Stomach (tissue), 4 donors: Measurements from ENCODE around the gene RTN4RL1.

Source experiments
- CTCF ChIP-seq, 7 experiments: fragments of 450-650 bp in 4 of 7; fragments of 200-600 bp in 3 of 7; sonication (generic) in 3 of 7; IDR thresholded peaks; one replicate each; pipeline ENCODE4 v1.5.1; 2016 to 2019; ENCODE audit warnings: antibody characterized with exemption in 7 of 7, control low read depth in 2 of 7, mild to moderate bottlenecking in 1 of 7
- POLR2A ChIP-seq, 4 donors: fragments of 450-650 bp; IDR thresholded peaks; one replicate each; pipeline ENCODE4 v1.6.1; 2016; ENCODE audit warnings: antibody characterized with exemption in 4 of 4, control low read depth in 2 of 4, mild to moderate bottlenecking in 1 of 4, moderate library complexity in 1 of 4
- POLR2AphosphoS5 ChIP-seq, 3 donors: sonication (generic); formaldehyde crosslinking; IDR thresholded peaks; one replicate each; pipeline ENCODE4 v1.6.1; 2016; ENCODE audit warnings: antibody characterized with exemption in 3 of 3

GRCh38 chr17:1966274-1967086, 58.7 kb downstream of the RTN4RL1 start:
- no peak for TF ChIP-seq CTCF (IDR thresholded peaks at IDR 0.05)
- no peak for TF ChIP-seq POLR2A (IDR thresholded peaks at IDR 0.05)
- no peak for TF ChIP-seq POLR2AphosphoS5 (IDR thresholded peaks at IDR 0.05)
